ENCODE data around the gene ALPP. TPM values are rescaled to one million over a fixed set of nuclear protein-coding genes. Genes with fewer than 3 reads are reported as not detected.
"Not testable (repeated sequence)": the region's sequence is repeated elsewhere in the genome, so short reads cannot be mapped to it uniquely, and the experiment has no call there.

Gene ALPP
- total RNA-seq, 4 donors from 2014 or later, result 0.06 TPM; not detected in 3

DNA sequence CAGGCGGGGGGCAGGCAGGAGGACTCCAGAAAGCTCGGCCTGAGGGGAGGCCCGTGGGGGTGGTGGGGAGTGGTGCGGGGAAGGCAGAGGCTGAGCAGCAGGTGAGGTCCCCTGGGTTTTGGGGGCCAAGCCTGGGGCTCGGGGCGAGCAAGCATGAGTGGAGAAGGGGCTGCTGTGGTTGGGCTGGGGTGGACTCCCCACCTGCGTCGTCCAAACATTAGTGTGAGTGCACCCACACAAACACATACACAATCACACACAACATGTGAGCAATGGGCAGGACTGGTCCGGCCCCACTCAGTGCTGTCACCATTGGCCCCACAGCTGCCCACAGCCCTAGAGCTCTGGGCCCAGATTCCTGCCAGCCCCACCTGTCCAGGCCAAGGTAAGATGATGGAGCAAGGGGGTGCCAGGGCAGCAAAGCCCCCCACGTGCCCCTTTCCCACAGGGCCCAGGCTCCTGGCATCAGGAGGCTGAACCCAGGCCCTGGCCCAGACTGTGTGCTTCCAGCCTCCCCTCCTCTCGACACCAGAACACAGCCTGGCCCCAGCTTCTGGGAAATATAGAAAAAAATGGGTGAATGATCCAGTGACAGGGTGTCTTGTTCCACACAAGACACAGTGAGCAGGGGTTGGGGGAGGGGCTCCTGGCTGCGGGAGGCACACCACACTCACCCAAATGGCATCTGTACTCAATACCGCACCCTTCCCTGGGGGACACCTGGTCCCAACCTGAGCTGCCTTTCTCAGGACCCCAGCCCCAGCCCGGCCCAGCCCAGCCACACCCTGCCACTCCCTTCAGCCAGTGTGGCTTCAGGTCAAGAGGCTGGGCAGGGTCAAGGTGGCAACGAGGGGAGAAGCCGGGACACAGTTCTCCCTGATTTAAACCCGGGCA is 463 bp upstream of the ALPP start:
- Histone ChIP-seq H3K9me3 (no peaks in the 10 kb centered on the region), H3K36me3 (no peaks in the 10 kb centered on the region), H3K27ac (replicated peaks in 1 of 4) (no peak overlapping the region), H3K4me3 (no peak overlapping the region), H3K27me3 (peaks cover 0 to 65% (median 11%) of the 10 kb centered on the region in 4 donors), H3K4me1 (no peaks in the 10 kb centered on the region)
- TF ChIP-seq EP300 (IDR thresholded peaks at IDR 0.05), result no peak
- no peak for TF ChIP-seq POLR2AphosphoS5 (IDR thresholded peaks at IDR 0.05)
- TF ChIP-seq, protein P1, sequence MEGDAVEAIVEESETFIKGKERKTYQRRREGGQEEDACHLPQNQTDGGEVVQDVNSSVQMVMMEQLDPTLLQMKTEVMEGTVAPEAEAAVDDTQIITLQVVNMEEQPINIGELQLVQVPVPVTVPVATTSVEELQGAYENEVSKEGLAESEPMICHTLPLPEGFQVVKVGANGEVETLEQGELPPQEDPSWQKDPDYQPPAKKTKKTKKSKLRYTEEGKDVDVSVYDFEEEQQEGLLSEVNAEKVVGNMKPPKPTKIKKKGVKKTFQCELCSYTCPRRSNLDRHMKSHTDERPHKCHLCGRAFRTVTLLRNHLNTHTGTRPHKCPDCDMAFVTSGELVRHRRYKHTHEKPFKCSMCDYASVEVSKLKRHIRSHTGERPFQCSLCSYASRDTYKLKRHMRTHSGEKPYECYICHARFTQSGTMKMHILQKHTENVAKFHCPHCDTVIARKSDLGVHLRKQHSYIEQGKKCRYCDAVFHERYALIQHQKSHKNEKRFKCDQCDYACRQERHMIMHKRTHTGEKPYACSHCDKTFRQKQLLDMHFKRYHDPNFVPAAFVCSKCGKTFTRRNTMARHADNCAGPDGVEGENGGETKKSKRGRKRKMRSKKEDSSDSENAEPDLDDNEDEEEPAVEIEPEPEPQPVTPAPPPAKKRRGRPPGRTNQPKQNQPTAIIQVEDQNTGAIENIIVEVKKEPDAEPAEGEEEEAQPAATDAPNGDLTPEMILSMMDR (IDR thresholded peaks at IDR 0.05), result no peak
- no peak for TF ChIP-seq POLR2A (IDR thresholded peaks at IDR 0.05; ENCODE audit: low read depth)
- WGBS, result 83% methylated on average over 9 of the region's 17 CpGs
- no peak for DNase-seq (ENCODE audit: extremely low spot score)
- intact Hi-C loops (cut with DNase I), result no loop called here

DNA sequence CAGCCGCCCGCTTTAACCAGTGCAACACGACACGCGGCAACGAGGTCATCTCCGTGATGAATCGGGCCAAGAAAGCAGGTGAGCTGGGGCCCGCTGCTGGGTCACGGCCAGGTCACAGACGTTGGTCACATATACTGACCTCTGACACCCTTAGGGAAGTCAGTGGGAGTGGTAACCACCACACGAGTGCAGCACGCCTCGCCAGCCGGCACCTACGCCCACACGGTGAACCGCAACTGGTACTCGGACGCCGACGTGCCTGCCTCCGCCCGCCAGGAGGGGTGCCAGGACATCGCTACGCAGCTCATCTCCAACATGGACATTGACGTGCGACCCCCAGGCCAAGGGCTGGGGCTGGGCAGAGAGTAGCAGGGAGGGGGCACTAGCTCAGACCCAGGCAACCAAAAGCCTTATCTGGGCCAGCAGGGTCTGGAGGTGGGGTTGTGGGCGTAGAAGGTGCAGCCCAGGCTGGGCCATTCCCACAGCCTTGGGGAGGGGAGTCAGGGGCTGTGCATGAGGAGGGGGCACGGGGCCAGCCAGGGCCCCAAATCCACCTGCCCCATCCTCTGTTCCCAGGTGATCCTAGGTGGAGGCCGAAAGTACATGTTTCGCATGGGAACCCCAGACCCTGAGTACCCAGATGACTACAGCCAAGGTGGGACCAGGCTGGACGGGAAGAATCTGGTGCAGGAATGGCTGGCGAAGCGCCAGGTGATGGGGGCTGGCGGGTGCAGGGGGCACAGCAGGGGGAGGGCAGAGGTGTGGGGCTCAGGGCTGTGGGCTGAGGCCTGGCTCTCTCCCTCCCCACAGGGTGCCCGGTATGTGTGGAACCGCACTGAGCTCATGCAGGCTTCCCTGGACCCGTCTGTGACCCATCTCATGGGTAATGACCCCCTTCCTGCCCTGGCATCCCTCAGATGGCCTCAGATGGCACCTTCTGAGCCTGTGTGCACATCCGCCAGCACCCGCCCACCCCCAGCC is 1.3 kb downstream of the ALPP start:
- H3K27me3 ChIP-seq, result peaks cover 0 to 77% (median 11%) of the 10 kb centered on the region in 4 donors
- H3K9me3 ChIP-seq; DNase-seq (ENCODE audit: extremely low spot score); intact Hi-C loops (cut with DNase I); H3K4me1 ChIP-seq; H3K36me3 ChIP-seq; H3K27ac ChIP-seq (replicated peaks in 1 of 4); H3K4me3 ChIP-seq: not testable (repeated sequence)
- 89% methylated on average over 10 of the region's 41 CpGs for WGBS

DNA sequence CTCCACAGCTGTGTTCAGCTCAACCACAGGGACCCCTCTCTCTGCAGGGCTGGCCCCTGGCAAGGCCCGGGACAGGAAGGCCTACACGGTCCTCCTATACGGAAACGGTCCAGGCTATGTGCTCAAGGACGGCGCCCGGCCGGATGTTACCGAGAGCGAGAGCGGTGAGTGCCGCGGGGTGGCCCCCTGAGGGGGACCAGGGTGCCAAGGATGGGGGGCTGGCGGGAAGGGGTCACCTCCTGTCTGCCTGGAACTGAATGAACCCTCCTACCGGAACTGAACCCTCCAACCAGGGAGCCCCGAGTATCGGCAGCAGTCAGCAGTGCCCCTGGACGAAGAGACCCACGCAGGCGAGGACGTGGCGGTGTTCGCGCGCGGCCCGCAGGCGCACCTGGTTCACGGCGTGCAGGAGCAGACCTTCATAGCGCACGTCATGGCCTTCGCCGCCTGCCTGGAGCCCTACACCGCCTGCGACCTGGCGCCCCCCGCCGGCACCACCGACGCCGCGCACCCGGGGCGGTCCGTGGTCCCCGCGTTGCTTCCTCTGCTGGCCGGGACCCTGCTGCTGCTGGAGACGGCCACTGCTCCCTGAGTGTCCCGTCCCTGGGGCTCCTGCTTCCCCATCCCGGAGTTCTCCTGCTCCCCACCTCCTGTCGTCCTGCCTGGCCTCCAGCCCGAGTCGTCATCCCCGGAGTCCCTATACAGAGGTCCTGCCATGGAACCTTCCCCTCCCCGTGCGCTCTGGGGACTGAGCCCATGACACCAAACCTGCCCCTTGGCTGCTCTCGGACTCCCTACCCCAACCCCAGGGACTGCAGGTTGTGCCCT is 2.9 kb downstream of the ALPP start:
- whole genome bisulfite sequencing, result 20% methylated on average over 6 of the region's 59 CpGs
- H3K4me1 ChIP-seq; DNase-seq (ENCODE audit: extremely low spot score); H3K4me3 ChIP-seq; H3K9me3 ChIP-seq; intact Hi-C loops (cut with DNase I); H3K27ac ChIP-seq (replicated peaks in 1 of 4); H3K36me3 ChIP-seq: not testable (repeated sequence)
- peaks cover 0 to 83% (median 15%) of the 10 kb centered on the region in 4 donors for H3K27me3 ChIP-seq

DNA sequence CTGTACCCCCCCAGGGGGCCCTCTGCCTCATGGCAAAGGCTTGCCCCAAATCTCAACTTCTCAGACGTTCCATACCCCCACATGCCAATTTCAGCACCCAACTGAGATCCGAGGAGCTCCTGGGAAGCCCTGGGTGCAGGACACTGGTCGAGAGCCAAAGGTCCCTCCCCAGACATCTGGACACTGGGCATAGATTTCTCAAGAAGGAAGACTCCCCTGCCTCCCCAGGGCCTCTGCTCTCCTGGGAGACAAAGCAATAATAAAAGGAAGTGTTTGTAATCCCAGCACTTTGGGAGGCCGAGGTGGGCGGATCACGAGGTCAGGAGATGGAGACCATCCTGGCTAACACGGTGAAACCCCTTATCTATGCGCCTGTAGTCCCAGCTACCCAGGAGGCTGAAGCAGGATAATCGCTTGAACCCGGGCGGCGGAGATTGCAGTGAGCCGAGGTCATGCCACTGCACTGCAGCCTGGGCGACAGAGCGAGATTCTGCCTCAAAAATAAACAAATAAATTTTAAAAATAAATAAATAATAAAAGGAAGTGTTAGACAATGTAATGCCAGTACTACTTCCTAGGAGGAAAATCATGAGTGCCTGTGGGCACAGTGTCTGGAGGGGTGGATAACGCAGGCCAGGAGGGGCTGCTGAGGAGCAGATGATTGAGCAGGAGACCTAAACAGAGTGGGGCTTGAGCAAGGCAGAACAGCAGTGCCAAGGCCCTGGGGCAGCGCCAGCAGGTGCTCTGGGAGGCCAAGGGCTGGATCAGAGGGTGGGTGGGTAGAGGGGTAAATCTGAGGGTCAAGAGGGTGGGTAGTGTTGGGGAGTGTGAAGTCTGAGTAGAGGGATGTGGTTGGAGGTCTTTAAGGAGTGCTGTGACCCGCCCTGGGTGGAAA is 4.0 kb downstream of the ALPP start:
- no peaks in the 10 kb centered on the region for H3K9me3 ChIP-seq
- peaks cover 0 to 88% (median 26%) of the 10 kb centered on the region in 4 donors for H3K27me3 ChIP-seq
- H3K27ac ChIP-seq (replicated peaks in 1 of 4), result no peak overlapping the region
- no peaks in the 10 kb centered on the region for H3K36me3 ChIP-seq
- H3K4me1 ChIP-seq, result peaks cover 0 to 15% (median 10%) of the 10 kb centered on the region in 4 donors
- no peak for DNase-seq (ENCODE audit: extremely low spot score)
- no peak overlapping the region for H3K4me3 ChIP-seq
- intact Hi-C loops (cut with DNase I), result no loop called here
- 49% methylated on average over 18 of the region's 18 CpGs for WGBS
- TF ChIP-seq, protein P1 (IDR thresholded peaks at IDR 0.05), result no peak
- TF ChIP-seq POLR2AphosphoS5 (IDR thresholded peaks at IDR 0.05) (no peak), POLR2A (IDR thresholded peaks at IDR 0.05; ENCODE audit: low read depth) (no peak), EP300 (IDR thresholded peaks at IDR 0.05) (no peak)

DNA sequence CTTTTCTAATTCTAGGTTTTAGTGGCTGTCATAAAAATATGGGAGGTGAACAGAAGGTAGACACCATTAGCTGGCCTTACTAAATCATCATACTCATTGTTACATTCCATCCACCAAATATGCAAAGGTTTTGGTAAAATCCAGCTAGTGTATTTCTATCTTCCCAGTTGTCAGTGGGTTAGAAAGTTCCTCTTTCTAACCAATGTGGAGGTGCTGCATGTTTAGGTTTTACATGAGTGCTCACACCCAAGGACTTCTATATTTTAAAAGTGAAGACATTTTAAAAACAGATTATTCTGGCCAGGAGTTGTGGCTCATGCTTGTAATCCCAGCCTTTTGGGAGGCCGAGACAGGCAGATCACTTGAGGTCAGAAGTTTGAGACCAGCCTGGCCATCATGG is 5.9 kb downstream of the ALPP start:
- no peaks in the 10 kb centered on the region for H3K36me3 ChIP-seq
- H3K27me3 ChIP-seq, result peaks cover 0 to 89% (median 38%) of the 10 kb centered on the region in 4 donors
- H3K4me3 ChIP-seq, result no peak overlapping the region
- 67% methylated on average over 1 of the region's 1 CpG for WGBS
- no peaks in the 10 kb centered on the region for H3K9me3 ChIP-seq
- H3K4me1 ChIP-seq, result peaks cover 0 to 25% (median 20%) of the 10 kb centered on the region in 4 donors
- no peak for DNase-seq (ENCODE audit: extremely low spot score)
- no peak for TF ChIP-seq EP300 (IDR thresholded peaks at IDR 0.05)
- intact Hi-C loops (cut with DNase I), result no loop called here
- H3K27ac ChIP-seq (replicated peaks in 1 of 4), result no peak overlapping the region

DNA sequence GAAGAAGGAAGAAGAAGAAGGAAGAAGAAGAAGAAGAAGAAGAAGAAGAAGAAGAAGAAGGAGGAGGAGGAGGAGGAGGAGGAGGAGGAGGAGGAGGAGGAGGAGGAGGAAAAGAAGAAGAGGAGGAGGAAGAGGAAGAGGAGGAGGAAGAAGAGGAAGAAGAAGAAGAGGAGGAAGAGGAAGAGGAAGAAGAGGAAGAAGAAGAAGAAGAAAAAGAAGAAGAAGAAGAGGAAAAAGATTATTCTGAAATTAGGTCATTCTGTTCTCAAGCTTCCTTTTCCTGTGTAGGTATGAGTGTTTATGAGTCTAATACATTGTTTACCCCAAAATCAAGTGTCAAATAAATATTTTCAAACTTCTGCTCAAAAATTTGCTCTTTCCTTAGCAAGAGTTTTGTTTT is 6.5 kb downstream of the ALPP start:
- H3K4me3 ChIP-seq; intact Hi-C loops (cut with DNase I); H3K27ac ChIP-seq (replicated peaks in 1 of 4); H3K36me3 ChIP-seq; H3K9me3 ChIP-seq; DNase-seq (ENCODE audit: extremely low spot score): not testable (repeated sequence)
- peaks cover 0 to 25% (median 20%) of the 10 kb centered on the region in 4 donors for H3K4me1 ChIP-seq
- H3K27me3 ChIP-seq, result peaks cover 0 to 88% (median 38%) of the 10 kb centered on the region in 4 donors

Data from esophagus muscularis mucosa (tissue), 4 donors.